Stimulated activated CD4-positive, alpha-beta T cell treated with anti-CD3 and anti-CD28 coated beads, TNF-alpha, amount 100 ng/mL, for 4 hours (primary cell): ENCODE measurements around the gene PAQR5.
"Not testable (repeated sequence)": the region's sequence is repeated elsewhere in the genome, so short reads cannot be mapped to it uniquely, and the experiment has no call there.

Experiments used
- DNase-seq, 3 experiments: peaks; one replicate each; pipeline ENCODE4 v3.0.0-alpha.2; 2020; ENCODE audit warnings: low read depth in 3 of 3

PAQR5 gene

GRCh38 chr15:69316291-69316690, 17.6 kb downstream of the PAQR5 start:
- DNase-seq = no peak

GRCh38 chr15:69317392-69317841, 18.7 kb downstream of the PAQR5 start:
- no peak for DNase-seq

GRCh38 chr15:69318033-69318432, 19.3 kb downstream of the PAQR5 start:
- no peak for DNase-seq

GRCh38 chr15:69319384-69320375, 21.0 kb downstream of the PAQR5 start:
- no peak for DNase-seq

- no peak for DNase-seq
Measured at GRCh38 chr15:69320977-69321554, 22.4 kb downstream of the PAQR5 start.

GRCh38 chr15:69323893-69324430, 25.2 kb downstream of the PAQR5 start:
- DNase-seq = no peak

- DNase-seq = no peak
Measured at GRCh38 chr15:69324565-69324964, 25.9 kb downstream of the PAQR5 start.

- no peak for DNase-seq
Measured at GRCh38 chr15:69325456-69325971, 26.8 kb downstream of the PAQR5 start.

- no peak for DNase-seq
Measured at GRCh38 chr15:69328080-69328479, 29.4 kb downstream of the PAQR5 start.

GRCh38 chr15:69328739-69329138, 30.0 kb downstream of the PAQR5 start:
- DNase-seq = no peak

GRCh38 chr15:69337138-69337537, 38.4 kb downstream of the PAQR5 start:
- no peak for DNase-seq

- no peak for DNase-seq
Measured at GRCh38 chr15:69338535-69339213, 40.0 kb downstream of the PAQR5 start.

GRCh38 chr15:69339214-69339543, 40.5 kb downstream of the PAQR5 start:
- DNase-seq = not testable (repeated sequence)

GRCh38 chr15:69340243-69340900, 41.7 kb downstream of the PAQR5 start:
- no peak for DNase-seq

- no peak for DNase-seq
Measured at GRCh38 chr15:69341356-69341755, 42.6 kb downstream of the PAQR5 start.

GRCh38 chr15:69342460-69343076, 43.9 kb downstream of the PAQR5 start:
- no peak for DNase-seq

GRCh38 chr15:69343133-69343532, 44.4 kb downstream of the PAQR5 start:
- DNase-seq = no peak

- no peak for DNase-seq
Measured at GRCh38 chr15:69344238-69344637, 45.5 kb downstream of the PAQR5 start.

GRCh38 chr15:69346112-69346511, 47.4 kb downstream of the PAQR5 start:
- no peak for DNase-seq

- DNase-seq = no peak
Measured at GRCh38 chr15:69351333-69351732, 52.6 kb downstream of the PAQR5 start.

GRCh38 chr15:69351884-69352283, 53.2 kb downstream of the PAQR5 start:
- no peak for DNase-seq
